ENCODE results near the gene BMP6. TPM values are rescaled to one million over a fixed set of nuclear protein-coding genes. Genes with fewer than 3 reads are reported as not detected.

Gene BMP6
- total RNA-seq, 4 donors from 2014 or later, result 0.57 to 2.9 (median 1.1) TPM

DNA sequence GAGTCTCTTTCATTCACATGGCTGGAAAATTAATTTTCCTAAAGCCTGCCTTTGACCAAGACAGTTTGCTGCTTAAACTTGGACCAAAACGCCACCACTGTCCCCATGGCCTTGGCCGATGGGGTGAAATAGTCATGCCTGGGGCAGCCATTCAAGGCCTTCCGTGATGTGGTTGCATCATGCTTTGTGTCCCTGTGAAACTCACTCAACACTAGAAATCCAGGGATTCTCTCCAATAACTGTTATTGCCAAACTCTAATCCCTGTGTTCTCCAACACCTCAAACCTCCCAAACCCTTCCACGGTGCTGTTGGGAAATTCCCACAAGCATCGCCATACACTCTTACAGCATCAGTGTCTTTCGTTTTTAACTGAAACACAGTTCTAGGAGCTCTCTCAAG is 186.1 kb downstream of the BMP6 start:
- Histone ChIP-seq H3K4me3 (no peak overlapping the region), H3K4me1 (peaks cover 16 to 36% (median 26%) of the 10 kb centered on the region in 3 donors), H3K9me3 (no peaks in the 10 kb centered on the region), H3K27me3 (peaks cover 0 to 9% (median 0%) of the 10 kb centered on the region in 4 donors), H3K27ac (peak overlapping the region in 2 of 4 donors; percentile 2 to 91), H3K36me3 (no peaks in the 10 kb centered on the region)
- no peak for TF ChIP-seq POLR2A (IDR thresholded peaks at IDR 0.05)
- TF ChIP-seq, protein P1, sequence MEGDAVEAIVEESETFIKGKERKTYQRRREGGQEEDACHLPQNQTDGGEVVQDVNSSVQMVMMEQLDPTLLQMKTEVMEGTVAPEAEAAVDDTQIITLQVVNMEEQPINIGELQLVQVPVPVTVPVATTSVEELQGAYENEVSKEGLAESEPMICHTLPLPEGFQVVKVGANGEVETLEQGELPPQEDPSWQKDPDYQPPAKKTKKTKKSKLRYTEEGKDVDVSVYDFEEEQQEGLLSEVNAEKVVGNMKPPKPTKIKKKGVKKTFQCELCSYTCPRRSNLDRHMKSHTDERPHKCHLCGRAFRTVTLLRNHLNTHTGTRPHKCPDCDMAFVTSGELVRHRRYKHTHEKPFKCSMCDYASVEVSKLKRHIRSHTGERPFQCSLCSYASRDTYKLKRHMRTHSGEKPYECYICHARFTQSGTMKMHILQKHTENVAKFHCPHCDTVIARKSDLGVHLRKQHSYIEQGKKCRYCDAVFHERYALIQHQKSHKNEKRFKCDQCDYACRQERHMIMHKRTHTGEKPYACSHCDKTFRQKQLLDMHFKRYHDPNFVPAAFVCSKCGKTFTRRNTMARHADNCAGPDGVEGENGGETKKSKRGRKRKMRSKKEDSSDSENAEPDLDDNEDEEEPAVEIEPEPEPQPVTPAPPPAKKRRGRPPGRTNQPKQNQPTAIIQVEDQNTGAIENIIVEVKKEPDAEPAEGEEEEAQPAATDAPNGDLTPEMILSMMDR (IDR thresholded peaks at IDR 0.05), result no peak
- no peak for DNase-seq
- 46 to 56% methylated on average over 6 of the region's 6 CpGs for WGBS, 2 donors
- intact Hi-C loops (cut with DNase I), result no loop called here

GRCh38 chr6:7912736-7913517 is 187.0 kb downstream of the BMP6 start:
- Histone ChIP-seq H3K27ac (peak overlapping the region in 2 of 4 donors; percentile 2 to 36), H3K4me3 (no peak overlapping the region), H3K36me3 (no peaks in the 10 kb centered on the region), H3K4me1 (peaks cover 11 to 28% (median 22%) of the 10 kb centered on the region in 3 donors), H3K9me3 (no peaks in the 10 kb centered on the region), H3K27me3 (peaks cover 0 to 9% (median 0%) of the 10 kb centered on the region in 4 donors)
- TF ChIP-seq, protein P1 (IDR thresholded peaks at IDR 0.05), result no peak
- no peak for TF ChIP-seq POLR2A (IDR thresholded peaks at IDR 0.05)
- intact Hi-C loops (cut with DNase I), result no loop called here
- 70 to 83% methylated on average over 8 of the region's 8 CpGs for whole genome bisulfite sequencing, 2 donors
- DNase-seq, result no peak

DNA sequence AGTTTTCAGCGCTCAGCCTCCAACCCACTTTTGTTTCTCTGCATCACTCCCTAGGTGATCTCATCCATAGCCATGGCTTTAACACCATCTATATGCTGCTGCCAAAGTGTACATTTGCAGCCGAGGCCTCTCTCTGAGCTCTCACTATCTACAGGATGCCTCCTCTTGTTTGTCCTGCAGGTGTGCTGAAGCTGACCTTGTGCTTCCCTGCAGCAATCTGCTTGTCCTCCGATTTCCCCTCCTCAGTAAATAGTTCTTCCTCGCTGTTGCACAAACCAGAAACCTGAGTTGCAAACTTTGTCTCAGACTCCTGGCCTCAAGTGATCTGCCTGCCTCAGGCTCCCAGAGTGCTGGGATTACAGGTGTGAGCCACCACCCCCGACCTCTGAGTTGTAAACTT is 188.4 kb downstream of the BMP6 start:
- WGBS, 2 donors, result 67 to 79% methylated on average over 5 of the region's 5 CpGs

GRCh38 chr6:7914991-7915789 is 189.3 kb downstream of the BMP6 start:
- Histone ChIP-seq H3K4me1 (peaks cover 7 to 18% (median 14%) of the 10 kb centered on the region in 3 donors), H3K27ac (peak overlapping the region in 1 of 4 donors; percentile 39), H3K27me3 (peaks cover 0 to 9% (median 0%) of the 10 kb centered on the region in 4 donors), H3K9me3 (no peaks in the 10 kb centered on the region), H3K36me3 (no peaks in the 10 kb centered on the region), H3K4me3 (no peak overlapping the region)
- 88 to 90% methylated on average over 11 of the region's 11 CpGs for WGBS, 2 donors
- no peak for TF ChIP-seq POLR2A (IDR thresholded peaks at IDR 0.05)
- TF ChIP-seq, protein P1 (IDR thresholded peaks at IDR 0.05), result no peak
- DNase-seq, result no peak
- intact Hi-C loops (cut with DNase I), result no loop called here

More for the DNA sequence above, 188.4 kb downstream of the BMP6 start:
- Histone ChIP-seq H3K36me3 (no peaks in the 10 kb centered on the region), H3K27me3 (peaks cover 0 to 9% (median 0%) of the 10 kb centered on the region in 4 donors), H3K4me1 (peaks cover 9 to 17% (median 14%) of the 10 kb centered on the region in 3 donors), H3K4me3 (no peak overlapping the region), H3K27ac (no peak overlapping the region), H3K9me3 (no peaks in the 10 kb centered on the region)
- intact Hi-C loops (cut with DNase I), result no loop called here
- no peak for TF ChIP-seq POLR2A (IDR thresholded peaks at IDR 0.05)
- TF ChIP-seq, protein P1 (IDR thresholded peaks at IDR 0.05), result no peak
- no peak for DNase-seq

DNA sequence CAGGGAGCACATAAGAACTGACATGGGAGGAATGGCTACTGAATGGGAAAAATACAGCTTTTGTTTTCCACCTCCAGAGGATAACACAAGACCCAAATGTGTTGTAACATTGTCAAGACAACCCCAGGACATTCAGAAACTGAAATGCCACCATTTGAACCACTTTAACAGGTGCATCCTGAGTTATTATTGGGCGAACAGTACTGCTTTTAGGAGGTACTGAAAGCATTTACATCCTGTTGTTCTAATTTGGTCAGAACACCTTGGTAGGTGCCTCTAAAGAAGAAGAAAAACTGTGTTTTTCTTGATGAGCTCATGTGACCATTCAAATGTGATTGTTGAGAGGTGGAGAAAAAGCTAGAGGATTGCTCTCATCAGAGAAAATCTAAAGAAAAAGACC is 191.1 kb downstream of the BMP6 start:
- peaks cover 0 to 9% (median 0%) of the 10 kb centered on the region in 4 donors for H3K27me3 ChIP-seq

More for the DNA sequence above, 191.1 kb downstream of the BMP6 start:
- no peak overlapping the region for H3K4me3 ChIP-seq
- DNase-seq, result no peak
- peaks cover 0 to 10% (median 4%) of the 10 kb centered on the region in 3 donors for H3K4me1 ChIP-seq
- peak overlapping the region in 1 of 4 donors; percentile 29 for H3K27ac ChIP-seq
- no peaks in the 10 kb centered on the region for H3K36me3 ChIP-seq
- WGBS, 2 donors, result 83 to 90% methylated on average over 1 of the region's 1 CpG
- no peaks in the 10 kb centered on the region for H3K9me3 ChIP-seq
- intact Hi-C loops (cut with DNase I), result no loop called here
- TF ChIP-seq, protein P1 (IDR thresholded peaks at IDR 0.05), result no peak
- no peak for TF ChIP-seq POLR2A (IDR thresholded peaks at IDR 0.05)

All from esophagus squamous epithelium (tissue), 5 donors.